Measurements from ENCODE around the gene D2HGDH. TPM values are rescaled to one million over a fixed set of nuclear protein-coding genes. Genes with fewer than 3 reads are reported as not detected.

The D2HGDH gene
- total and polyA plus RNA-seq, 2 experiments from 2014 or later: 3.7 to 17.3 TPM

DNA sequence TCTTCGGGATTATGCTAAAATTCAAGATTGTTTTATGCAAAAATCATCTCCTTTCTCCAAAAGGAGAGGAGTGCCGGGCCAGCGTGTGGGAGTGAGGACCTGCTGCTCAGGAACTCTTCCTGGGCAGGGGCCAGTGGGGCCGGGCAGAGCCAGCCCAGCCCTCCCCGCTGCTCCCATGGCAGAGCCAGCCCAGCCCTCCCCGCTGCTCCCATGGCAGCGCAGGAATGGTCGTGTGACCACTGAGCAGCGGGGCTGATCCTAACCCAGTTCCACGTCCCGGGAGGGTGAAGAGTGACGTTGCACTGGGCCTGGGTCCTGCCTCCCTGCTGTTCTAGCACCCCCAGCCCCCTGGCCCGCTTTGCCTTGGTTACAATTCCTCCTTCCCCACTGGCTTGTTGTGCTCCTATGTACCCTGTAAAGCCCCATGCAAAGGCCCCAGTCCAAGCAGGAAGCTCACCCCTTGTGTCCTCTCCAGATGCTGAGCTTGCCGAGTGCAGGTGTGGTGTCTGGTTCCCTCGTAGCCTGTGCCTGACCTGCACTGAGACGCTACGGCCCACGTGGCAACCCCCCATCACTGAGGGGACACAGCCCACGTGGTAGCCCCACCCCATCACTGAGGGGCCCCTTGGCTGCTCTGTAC, 63.1 kb downstream of the D2HGDH start:
- H3K9me3 Mint-ChIP-seq: no peaks in the 10 kb centered on the region; the same call in 2 of the 3 replicates
- no peaks in the 10 kb centered on the region for H3K9me2 ChIP-seq (ENCODE audit: insufficient read depth)
- no peak overlapping the region for H2AFZ ChIP-seq
- H3K4me2 ChIP-seq: no peak overlapping the region
- H3F3A ChIP-seq (replicated peaks; ENCODE audit: low read depth): peaks cover 4% of the 10 kb centered on the region; the same call in 1 of the 2 replicates
- no peak overlapping the region for H3K4me3 ChIP-seq
- no peaks in the 10 kb centered on the region for H3K79me2 ChIP-seq (replicated peaks; ENCODE audit: insufficient read depth)
- DNase-seq (ENCODE audit: low spot score) (no peak), ATAC-seq (no peak)
- H3K36me3 ChIP-seq (ENCODE audit: insufficient read depth): no peaks in the 10 kb centered on the region
- H3K4me3 Mint-ChIP-seq: no peak overlapping the region
- H4K20me1 ChIP-seq (replicated peaks; ENCODE audit: insufficient read depth): no peaks in the 10 kb centered on the region
- H3K4me1 Mint-ChIP-seq: peaks cover 15% of the 10 kb centered on the region
- H3K4me1 ChIP-seq (ENCODE audit: insufficient read depth): peaks cover 8% of the 10 kb centered on the region; the same call in 1 of the 2 replicates
- no peak overlapping the region for H3K27ac Mint-ChIP-seq
- peaks cover 10% of the 10 kb centered on the region for H3K27me3 Mint-ChIP-seq (ENCODE audit: insufficient read depth, low read depth, poor library complexity)
- TF ChIP-seq STAT1 (IDR thresholded peaks at IDR 0.05; ENCODE audit: unreplicated experiment): no peak
- no peak for TF ChIP-seq POLR2AphosphoS5 (IDR thresholded peaks at IDR 0.05; ENCODE audit: low read depth)
- no peak for TF ChIP-seq JUNB (IDR thresholded peaks at IDR 0.05; ENCODE audit: unreplicated experiment)
- no peak for TF ChIP-seq ZNF114 (CRISPR knock-in tag; IDR thresholded peaks at IDR 0.05)
- TF ChIP-seq, protein P1, sequence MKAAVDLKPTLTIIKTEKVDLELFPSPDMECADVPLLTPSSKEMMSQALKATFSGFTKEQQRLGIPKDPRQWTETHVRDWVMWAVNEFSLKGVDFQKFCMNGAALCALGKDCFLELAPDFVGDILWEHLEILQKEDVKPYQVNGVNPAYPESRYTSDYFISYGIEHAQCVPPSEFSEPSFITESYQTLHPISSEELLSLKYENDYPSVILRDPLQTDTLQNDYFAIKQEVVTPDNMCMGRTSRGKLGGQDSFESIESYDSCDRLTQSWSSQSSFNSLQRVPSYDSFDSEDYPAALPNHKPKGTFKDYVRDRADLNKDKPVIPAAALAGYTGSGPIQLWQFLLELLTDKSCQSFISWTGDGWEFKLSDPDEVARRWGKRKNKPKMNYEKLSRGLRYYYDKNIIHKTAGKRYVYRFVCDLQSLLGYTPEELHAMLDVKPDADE (IDR thresholded peaks at IDR 0.05): no peak
- TF ChIP-seq, protein P2, sequence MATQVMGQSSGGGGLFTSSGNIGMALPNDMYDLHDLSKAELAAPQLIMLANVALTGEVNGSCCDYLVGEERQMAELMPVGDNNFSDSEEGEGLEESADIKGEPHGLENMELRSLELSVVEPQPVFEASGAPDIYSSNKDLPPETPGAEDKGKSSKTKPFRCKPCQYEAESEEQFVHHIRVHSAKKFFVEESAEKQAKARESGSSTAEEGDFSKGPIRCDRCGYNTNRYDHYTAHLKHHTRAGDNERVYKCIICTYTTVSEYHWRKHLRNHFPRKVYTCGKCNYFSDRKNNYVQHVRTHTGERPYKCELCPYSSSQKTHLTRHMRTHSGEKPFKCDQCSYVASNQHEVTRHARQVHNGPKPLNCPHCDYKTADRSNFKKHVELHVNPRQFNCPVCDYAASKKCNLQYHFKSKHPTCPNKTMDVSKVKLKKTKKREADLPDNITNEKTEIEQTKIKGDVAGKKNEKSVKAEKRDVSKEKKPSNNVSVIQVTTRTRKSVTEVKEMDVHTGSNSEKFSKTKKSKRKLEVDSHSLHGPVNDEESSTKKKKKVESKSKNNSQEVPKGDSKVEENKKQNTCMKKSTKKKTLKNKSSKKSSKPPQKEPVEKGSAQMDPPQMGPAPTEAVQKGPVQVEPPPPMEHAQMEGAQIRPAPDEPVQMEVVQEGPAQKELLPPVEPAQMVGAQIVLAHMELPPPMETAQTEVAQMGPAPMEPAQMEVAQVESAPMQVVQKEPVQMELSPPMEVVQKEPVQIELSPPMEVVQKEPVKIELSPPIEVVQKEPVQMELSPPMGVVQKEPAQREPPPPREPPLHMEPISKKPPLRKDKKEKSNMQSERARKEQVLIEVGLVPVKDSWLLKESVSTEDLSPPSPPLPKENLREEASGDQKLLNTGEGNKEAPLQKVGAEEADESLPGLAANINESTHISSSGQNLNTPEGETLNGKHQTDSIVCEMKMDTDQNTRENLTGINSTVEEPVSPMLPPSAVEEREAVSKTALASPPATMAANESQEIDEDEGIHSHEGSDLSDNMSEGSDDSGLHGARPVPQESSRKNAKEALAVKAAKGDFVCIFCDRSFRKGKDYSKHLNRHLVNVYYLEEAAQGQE (IDR thresholded peaks at IDR 0.05; ENCODE audit: unreplicated experiment): no peak
- TF ChIP-seq, protein P3, sequence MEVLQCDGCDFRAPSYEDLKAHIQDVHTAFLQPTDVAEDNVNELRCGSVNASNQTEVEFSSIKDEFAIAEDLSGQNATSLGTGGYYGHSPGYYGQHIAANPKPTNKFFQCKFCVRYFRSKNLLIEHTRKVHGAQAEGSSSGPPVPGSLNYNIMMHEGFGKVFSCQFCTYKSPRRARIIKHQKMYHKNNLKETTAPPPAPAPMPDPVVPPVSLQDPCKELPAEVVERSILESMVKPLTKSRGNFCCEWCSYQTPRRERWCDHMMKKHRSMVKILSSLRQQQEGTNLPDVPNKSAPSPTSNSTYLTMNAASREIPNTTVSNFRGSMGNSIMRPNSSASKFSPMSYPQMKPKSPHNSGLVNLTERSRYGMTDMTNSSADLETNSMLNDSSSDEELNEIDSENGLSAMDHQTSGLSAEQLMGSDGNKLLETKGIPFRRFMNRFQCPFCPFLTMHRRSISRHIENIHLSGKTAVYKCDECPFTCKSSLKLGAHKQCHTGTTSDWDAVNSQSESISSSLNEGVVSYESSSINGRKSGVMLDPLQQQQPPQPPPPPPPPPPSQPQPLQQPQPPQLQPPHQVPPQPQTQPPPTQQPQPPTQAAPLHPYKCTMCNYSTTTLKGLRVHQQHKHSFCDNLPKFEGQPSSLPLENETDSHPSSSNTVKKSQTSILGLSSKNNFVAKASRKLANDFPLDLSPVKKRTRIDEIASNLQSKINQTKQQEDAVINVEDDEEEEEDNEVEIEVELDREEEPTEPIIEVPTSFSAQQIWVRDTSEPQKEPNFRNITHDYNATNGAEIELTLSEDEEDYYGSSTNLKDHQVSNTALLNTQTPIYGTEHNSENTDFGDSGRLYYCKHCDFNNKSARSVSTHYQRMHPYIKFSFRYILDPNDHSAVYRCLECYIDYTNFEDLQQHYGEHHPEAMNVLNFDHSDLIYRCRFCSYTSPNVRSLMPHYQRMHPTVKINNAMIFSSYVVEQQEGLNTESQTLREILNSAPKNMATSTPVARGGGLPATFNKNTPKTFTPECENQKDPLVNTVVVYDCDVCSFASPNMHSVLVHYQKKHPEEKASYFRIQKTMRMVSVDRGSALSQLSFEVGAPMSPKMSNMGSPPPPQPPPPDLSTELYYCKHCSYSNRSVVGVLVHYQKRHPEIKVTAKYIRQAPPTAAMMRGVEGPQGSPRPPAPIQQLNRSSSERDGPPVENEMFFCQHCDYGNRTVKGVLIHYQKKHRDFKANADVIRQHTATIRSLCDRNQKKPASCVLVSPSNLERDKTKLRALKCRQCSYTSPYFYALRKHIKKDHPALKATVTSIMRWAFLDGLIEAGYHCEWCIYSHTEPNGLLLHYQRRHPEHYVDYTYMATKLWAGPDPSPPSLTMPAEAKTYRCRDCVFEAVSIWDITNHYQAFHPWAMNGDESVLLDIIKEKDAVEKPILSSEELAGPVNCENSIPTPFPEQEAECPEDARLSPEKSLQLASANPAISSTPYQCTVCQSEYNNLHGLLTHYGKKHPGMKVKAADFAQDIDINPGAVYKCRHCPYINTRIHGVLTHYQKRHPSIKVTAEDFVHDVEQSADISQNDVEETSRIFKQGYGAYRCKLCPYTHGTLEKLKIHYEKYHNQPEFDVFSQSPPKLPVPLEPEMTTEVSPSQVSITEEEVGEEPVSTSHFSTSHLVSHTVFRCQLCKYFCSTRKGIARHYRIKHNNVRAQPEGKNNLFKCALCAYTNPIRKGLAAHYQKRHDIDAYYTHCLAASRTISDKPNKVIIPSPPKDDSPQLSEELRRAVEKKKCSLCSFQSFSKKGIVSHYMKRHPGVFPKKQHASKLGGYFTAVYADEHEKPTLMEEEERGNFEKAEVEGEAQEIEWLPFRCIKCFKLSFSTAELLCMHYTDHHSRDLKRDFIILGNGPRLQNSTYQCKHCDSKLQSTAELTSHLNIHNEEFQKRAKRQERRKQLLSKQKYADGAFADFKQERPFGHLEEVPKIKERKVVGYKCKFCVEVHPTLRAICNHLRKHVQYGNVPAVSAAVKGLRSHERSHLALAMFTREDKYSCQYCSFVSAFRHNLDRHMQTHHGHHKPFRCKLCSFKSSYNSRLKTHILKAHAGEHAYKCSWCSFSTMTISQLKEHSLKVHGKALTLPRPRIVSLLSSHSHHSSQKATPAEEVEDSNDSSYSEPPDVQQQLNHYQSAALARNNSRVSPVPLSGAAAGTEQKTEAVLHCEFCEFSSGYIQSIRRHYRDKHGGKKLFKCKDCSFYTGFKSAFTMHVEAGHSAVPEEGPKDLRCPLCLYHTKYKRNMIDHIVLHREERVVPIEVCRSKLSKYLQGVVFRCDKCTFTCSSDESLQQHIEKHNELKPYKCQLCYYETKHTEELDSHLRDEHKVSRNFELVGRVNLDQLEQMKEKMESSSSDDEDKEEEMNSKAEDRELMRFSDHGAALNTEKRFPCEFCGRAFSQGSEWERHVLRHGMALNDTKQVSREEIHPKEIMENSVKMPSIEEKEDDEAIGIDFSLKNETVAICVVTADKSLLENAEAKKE (CRISPR knock-in tag; IDR thresholded peaks at IDR 0.05): no peak
- TF ChIP-seq CREB1 (CRISPR knock-in tag; IDR thresholded peaks at IDR 0.05; ENCODE audit: low read depth): no peak
- TF ChIP-seq EZH2phosphoT487 (IDR thresholded peaks at IDR 0.05; ENCODE audit: unreplicated experiment): no peak
- TF ChIP-seq EZH2 (IDR thresholded peaks at IDR 0.05; ENCODE audit: low read depth, unreplicated experiment): no peak
- no peak for TF ChIP-seq ZNF331 (CRISPR knock-in tag; IDR thresholded peaks at IDR 0.05; ENCODE audit: low read depth)
- no peak for TF ChIP-seq NANOG (IDR thresholded peaks at IDR 0.05; ENCODE audit: borderline replicate concordance)
- TF ChIP-seq, protein P4, sequence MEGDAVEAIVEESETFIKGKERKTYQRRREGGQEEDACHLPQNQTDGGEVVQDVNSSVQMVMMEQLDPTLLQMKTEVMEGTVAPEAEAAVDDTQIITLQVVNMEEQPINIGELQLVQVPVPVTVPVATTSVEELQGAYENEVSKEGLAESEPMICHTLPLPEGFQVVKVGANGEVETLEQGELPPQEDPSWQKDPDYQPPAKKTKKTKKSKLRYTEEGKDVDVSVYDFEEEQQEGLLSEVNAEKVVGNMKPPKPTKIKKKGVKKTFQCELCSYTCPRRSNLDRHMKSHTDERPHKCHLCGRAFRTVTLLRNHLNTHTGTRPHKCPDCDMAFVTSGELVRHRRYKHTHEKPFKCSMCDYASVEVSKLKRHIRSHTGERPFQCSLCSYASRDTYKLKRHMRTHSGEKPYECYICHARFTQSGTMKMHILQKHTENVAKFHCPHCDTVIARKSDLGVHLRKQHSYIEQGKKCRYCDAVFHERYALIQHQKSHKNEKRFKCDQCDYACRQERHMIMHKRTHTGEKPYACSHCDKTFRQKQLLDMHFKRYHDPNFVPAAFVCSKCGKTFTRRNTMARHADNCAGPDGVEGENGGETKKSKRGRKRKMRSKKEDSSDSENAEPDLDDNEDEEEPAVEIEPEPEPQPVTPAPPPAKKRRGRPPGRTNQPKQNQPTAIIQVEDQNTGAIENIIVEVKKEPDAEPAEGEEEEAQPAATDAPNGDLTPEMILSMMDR (conservative IDR thresholded peaks at IDR 0.05; ENCODE audit: low read depth in 2 of 2): no peak
- no peaks in the 10 kb centered on the region; the same call in 2 of the 3 replicates for H3K36me3 Mint-ChIP-seq (ENCODE audit: low read depth)
- H3K27me3 ChIP-seq (ENCODE audit: insufficient read depth): peaks cover under 1% of the 10 kb centered on the region; the same call in 1 of the 2 replicates
- H3K27ac ChIP-seq (ENCODE audit: low read depth): no peak overlapping the region
